DOHH2 (cell line): ENCODE results near the gene MAB21L3.

Source experiments
- EZH2phosphoT487 ChIP-seq: fragments of 200-600 bp; sonication (generic); IDR thresholded peaks from 2 replicates; pipeline ENCODE4 v1.6.1; 2017; ENCODE audit warnings: borderline replicate concordance, mild to moderate bottlenecking, antibody characterized with exemption, low read length, moderate library complexity, mixed read lengths
- TF ChIP-seq, protein P1 (sequence below): fragments of 200-600 bp; sonication (generic); IDR thresholded peaks from one replicate; pipeline ENCODE4 v1.5.1; 2014; ENCODE audit warnings: antibody characterized with exemption, mild to moderate bottlenecking, low read depth, low read length; ENCODE audit not compliant: poor library complexity, severe bottlenecking

DNA sequence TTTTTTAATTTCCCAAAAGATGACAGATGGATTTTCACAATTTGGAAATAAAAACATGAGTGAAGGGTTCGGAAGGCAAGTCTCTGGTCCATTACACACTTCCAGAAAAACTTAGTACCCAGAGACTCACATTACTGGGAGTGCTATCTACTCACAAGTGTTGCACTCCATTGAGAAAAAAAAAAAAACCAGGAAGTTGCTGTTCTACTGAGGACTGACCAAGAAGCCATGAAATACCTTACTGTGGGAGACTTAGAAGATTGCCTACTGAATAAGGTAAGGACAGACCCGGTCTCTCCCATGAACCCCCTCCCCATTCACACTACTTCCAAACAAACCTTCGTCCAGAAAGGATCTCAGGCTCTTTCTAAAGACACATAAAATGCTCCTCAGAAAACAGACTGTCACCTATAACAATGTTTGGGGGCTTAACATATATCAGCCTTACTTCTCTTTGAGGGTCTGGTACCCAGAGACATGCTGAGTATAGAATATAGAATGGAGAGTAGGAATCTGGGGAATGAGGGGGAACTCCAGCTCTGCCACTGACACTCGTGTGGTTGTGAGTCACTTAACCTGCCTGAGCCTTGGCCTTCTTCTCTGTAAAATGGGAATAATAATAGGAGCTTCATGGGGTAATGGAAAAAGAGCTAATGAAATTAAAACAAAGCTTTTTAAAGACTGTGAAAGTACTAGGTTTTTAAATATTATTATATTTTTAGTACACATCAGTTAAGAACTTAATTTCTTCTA, 1.4 kb downstream of the MAB21L3 start:
- TF ChIP-seq, protein P1, sequence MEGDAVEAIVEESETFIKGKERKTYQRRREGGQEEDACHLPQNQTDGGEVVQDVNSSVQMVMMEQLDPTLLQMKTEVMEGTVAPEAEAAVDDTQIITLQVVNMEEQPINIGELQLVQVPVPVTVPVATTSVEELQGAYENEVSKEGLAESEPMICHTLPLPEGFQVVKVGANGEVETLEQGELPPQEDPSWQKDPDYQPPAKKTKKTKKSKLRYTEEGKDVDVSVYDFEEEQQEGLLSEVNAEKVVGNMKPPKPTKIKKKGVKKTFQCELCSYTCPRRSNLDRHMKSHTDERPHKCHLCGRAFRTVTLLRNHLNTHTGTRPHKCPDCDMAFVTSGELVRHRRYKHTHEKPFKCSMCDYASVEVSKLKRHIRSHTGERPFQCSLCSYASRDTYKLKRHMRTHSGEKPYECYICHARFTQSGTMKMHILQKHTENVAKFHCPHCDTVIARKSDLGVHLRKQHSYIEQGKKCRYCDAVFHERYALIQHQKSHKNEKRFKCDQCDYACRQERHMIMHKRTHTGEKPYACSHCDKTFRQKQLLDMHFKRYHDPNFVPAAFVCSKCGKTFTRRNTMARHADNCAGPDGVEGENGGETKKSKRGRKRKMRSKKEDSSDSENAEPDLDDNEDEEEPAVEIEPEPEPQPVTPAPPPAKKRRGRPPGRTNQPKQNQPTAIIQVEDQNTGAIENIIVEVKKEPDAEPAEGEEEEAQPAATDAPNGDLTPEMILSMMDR: no peak
- TF ChIP-seq EZH2phosphoT487: no peak
